ENCODE results near the gene SPATA13. TPM values are rescaled to one million over a fixed set of nuclear protein-coding genes. Genes with fewer than 3 reads are reported as not detected.

SPATA13 gene
- total RNA-seq, 3 donors from 2014 or later (not counting 1 experiment from before 2014, with no cell fraction given), result 108 to 141 (median 141) TPM

- Mint-ChIP-seq H3K27me3 (ENCODE audit: low read depth in 2 of 2) (peaks cover 7 to 8% of the 10 kb centered on the region in 2 donors), H3K4me3 (no peak overlapping the region), H3K27ac (no peak overlapping the region), H3K4me1 (no peaks in the 10 kb centered on the region), H3K36me3 (no peaks in the 10 kb centered on the region), H3K9me3 (no peaks in the 10 kb centered on the region)
- ATAC-seq (no peak), DNase-seq (no peak)
- Histone ChIP-seq H3K9me3 (ENCODE audit: control insufficient read depth, insufficient read depth, low read length) (no peaks in the 10 kb centered on the region), H3K27ac (ENCODE audit: low read length) (no peak overlapping the region), H3K27me3 (ENCODE audit: control insufficient read depth, insufficient read depth, low read length) (no peaks in the 10 kb centered on the region), H3K4me3 (ENCODE audit: low read length) (no peak overlapping the region), H3K4me1 (ENCODE audit: control insufficient read depth, insufficient read depth, low read length) (no peaks in the 10 kb centered on the region), H3K36me3 (ENCODE audit: control insufficient read depth, insufficient read depth, low read length) (no peaks in the 10 kb centered on the region)
- TF ChIP-seq CTCF (IDR thresholded peaks at IDR 0.05), result no peak
- intact Hi-C loops (cut with micrococcal nuclease), result no loop called here
- WGBS (ENCODE audit: insufficient coverage), result 90% methylated on average over 7 of the region's 7 CpGs
Measured at GRCh38 chr13:24141333-24141910, 19.1 kb upstream of the SPATA13 start.

DNA sequence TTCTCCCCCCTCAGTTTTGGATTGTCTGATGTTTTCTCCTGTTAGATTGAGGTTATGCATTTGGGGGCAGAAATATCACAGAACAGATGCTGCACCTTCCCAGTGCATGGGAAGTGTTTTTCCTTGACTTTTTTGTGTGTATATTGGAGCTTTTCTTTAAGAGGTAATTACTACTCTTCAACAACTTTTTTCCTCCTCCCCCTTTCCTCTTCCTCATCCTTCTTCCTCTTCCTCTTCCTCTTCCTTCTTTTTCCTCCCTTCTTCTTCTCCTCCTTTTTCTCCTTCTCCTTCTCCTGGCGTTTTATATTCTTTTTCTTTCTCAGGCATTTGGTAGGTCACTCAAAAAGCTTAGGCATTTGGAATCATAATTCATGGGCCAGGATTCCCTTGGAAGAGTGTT lies 18.1 kb upstream of the SPATA13 start:
- no peak overlapping the region for H3K4me3 ChIP-seq (ENCODE audit: low read length)
- no peak overlapping the region for H3K27ac ChIP-seq (ENCODE audit: low read length)
- no peaks in the 10 kb centered on the region for H3K36me3 ChIP-seq (ENCODE audit: control insufficient read depth, insufficient read depth, low read length)
- no peak overlapping the region for H3K4me3 Mint-ChIP-seq
- intact Hi-C loops (cut with micrococcal nuclease), result no loop called here
- no peak for TF ChIP-seq CTCF (IDR thresholded peaks at IDR 0.05)
- no peaks in the 10 kb centered on the region for H3K4me1 ChIP-seq (ENCODE audit: control insufficient read depth, insufficient read depth, low read length)
- ATAC-seq (no peak), DNase-seq (no peak)
- H3K27me3 Mint-ChIP-seq (ENCODE audit: low read depth in 2 of 2), result peaks cover 7 to 8% of the 10 kb centered on the region in 2 donors
- no peaks in the 10 kb centered on the region for H3K9me3 Mint-ChIP-seq
- H3K27ac Mint-ChIP-seq, result no peak overlapping the region
- no peaks in the 10 kb centered on the region for H3K9me3 ChIP-seq (ENCODE audit: control insufficient read depth, insufficient read depth, low read length)
- WGBS (ENCODE audit: insufficient coverage), result 92% methylated on average over 1 of the region's 1 CpG
- H3K36me3 Mint-ChIP-seq, result no peaks in the 10 kb centered on the region
- no peaks in the 10 kb centered on the region for H3K4me1 Mint-ChIP-seq
- no peaks in the 10 kb centered on the region for H3K27me3 ChIP-seq (ENCODE audit: control insufficient read depth, insufficient read depth, low read length)

- intact Hi-C loops (cut with micrococcal nuclease), result no loop called here
- H3K36me3 Mint-ChIP-seq, result no peaks in the 10 kb centered on the region
Measured at GRCh38 chr13:24142886-24143285, 17.6 kb upstream of the SPATA13 start.

More at GRCh38 chr13:24142886-24143285, 17.6 kb upstream of the SPATA13 start:
- H3K27ac ChIP-seq (ENCODE audit: low read length), result no peak overlapping the region
- DNase-seq (no peak), ATAC-seq (no peak)
- 63% methylated on average over 4 of the region's 4 CpGs for WGBS (ENCODE audit: insufficient coverage)
- Mint-ChIP-seq H3K4me1 (no peaks in the 10 kb centered on the region), H3K27me3 (ENCODE audit: low read depth in 2 of 2) (peaks cover 7 to 8% of the 10 kb centered on the region in 2 donors), H3K4me3 (no peak overlapping the region), H3K9me3 (no peaks in the 10 kb centered on the region), H3K27ac (no peak overlapping the region)
- H3K27me3 ChIP-seq (ENCODE audit: control insufficient read depth, insufficient read depth, low read length), result no peaks in the 10 kb centered on the region
- TF ChIP-seq CTCF (IDR thresholded peaks at IDR 0.05), result no peak
- H3K4me1 ChIP-seq (ENCODE audit: control insufficient read depth, insufficient read depth, low read length), result no peaks in the 10 kb centered on the region
- no peaks in the 10 kb centered on the region for H3K36me3 ChIP-seq (ENCODE audit: control insufficient read depth, insufficient read depth, low read length)
- no peaks in the 10 kb centered on the region for H3K9me3 ChIP-seq (ENCODE audit: control insufficient read depth, insufficient read depth, low read length)
- no peak overlapping the region for H3K4me3 ChIP-seq (ENCODE audit: low read length)

Data from natural killer cell (primary cell).